Adipose tissue (tissue), 3 donors: Measurements from ENCODE around the gene USP9Y. TPM values are rescaled to one million over a fixed set of nuclear protein-coding genes. Genes with fewer than 3 reads are reported as not detected.
"Not testable (repeated sequence)": the region's sequence is repeated elsewhere in the genome, so short reads cannot be mapped to it uniquely, and the experiment has no call there.

Experiments
- H3K27ac ChIP-seq: one replicate; pipeline ENCODE4 v1.5.1; 2013; ENCODE audit warnings: low read depth, low read length
- WGBS, 3 donors: extraction: QIAGEN DNeasy Blood & Tissue Kit; methylation state at CpG; one replicate each; pipeline ENCODE4 v1.1.7; 2013; 5-methylcytosine and 5-hydroxymethylcytosine counted together
- polyA plus RNA-seq, 3 donors: library from polyadenylated mRNA; stranded (reverse); fragments of 200-250 nt; gene quantifications; one replicate each; pipeline ENCODE4 v1.2.3, GENCODE V29; 2013
- donor health status: healthy with polysubstance abuse.
- donor health status: Bipolar disorder and iron deficiency.
- donor health status: healthy.

USP9Y gene
- 10 to 100 TPM in 1 of 3 donors, 1 to 10 TPM in 1, under 1 TPM in 1; 0.06 to 12.7 (median 8.6) TPM for polyA plus RNA-seq

GRCh38 chrY:12701181-12701695 lies at the start of gene USP9Y:
USP9Y (plus strand) TSS chrY:12701231; CDS start chrY:12709448, 8,217 bp downstream.
- 96 to 100% methylated on average over 1 of the region's 1 CpG; no CpG with 5 or more reads in 1 of the 3 donors for WGBS, 3 donors

GRCh38 chrY:12651621-12652036 lies 49.4 kb upstream of the USP9Y start:
- H3K27ac ChIP-seq = no peak overlapping the region
- 71 to 72% methylated on average over 4 of the region's 4 CpGs; no CpG with 5 or more reads in 1 of the 3 donors for whole genome bisulfite sequencing, 3 donors

More at GRCh38 chrY:12701181-12701695, at the start of gene USP9Y:
- H3K27ac ChIP-seq = no peak within 1 kb of the TSS

GRCh38 chrY:12661745-12662681 lies 39.0 kb upstream of the USP9Y start:
- no peak overlapping the region for H3K27ac ChIP-seq
- WGBS, 3 donors = 0% methylated on average over 37 to 41 of the region's 41 CpGs; no CpG with 5 or more reads in 1 of the 3 donors

- H3K27ac ChIP-seq = no peak overlapping the region
- 0% methylated on average over 40 of the region's 40 CpGs; no CpG with 5 or more reads in 1 of the 3 donors for WGBS, 3 donors
These were observed 38.1 kb upstream of the USP9Y start for GRCh38 chrY:12662745-12663591.

GRCh38 chrY:12663845-12664244 lies 37.2 kb upstream of the USP9Y start:
- 12 to 54% methylated on average over 20 of the region's 20 CpGs; no CpG with 5 or more reads in 1 of the 3 donors for WGBS, 3 donors
- not testable (repeated sequence) for H3K27ac ChIP-seq

GRCh38 chrY:12678111-12678510 lies 22.9 kb upstream of the USP9Y start:
- 91 to 96% methylated on average over 2 of the region's 2 CpGs; no CpG with 5 or more reads in 1 of the 3 donors for WGBS, 3 donors
- no peak overlapping the region for H3K27ac ChIP-seq

GRCh38 chrY:12681535-12681934 lies 19.5 kb upstream of the USP9Y start:
- WGBS, 3 donors = 54 to 72% methylated on average over 2 of the region's 2 CpGs; no CpG with 5 or more reads in 1 of the 3 donors
- no peak overlapping the region for H3K27ac ChIP-seq

GRCh38 chrY:12688337-12688736 lies 12.7 kb upstream of the USP9Y start:
- H3K27ac ChIP-seq = no peak overlapping the region
- WGBS, 3 donors = 83 to 93% methylated on average over 2 of the region's 2 CpGs; no CpG with 5 or more reads in 1 of the 3 donors

- no peak overlapping the region for H3K27ac ChIP-seq
- WGBS, 3 donors = 75 to 93% methylated on average over 2 of the region's 2 CpGs; no CpG with 5 or more reads in 1 of the 3 donors
These were observed 944 bp upstream of the USP9Y start for GRCh38 chrY:12700087-12700486.

GRCh38 chrY:12702174-12702573 lies 1.1 kb downstream of the USP9Y start:
- H3K27ac ChIP-seq = no peak overlapping the region
- WGBS, 3 donors = 19 to 93% methylated on average over 1 of the region's 1 CpG; no CpG with 5 or more reads in 1 of the 3 donors

- whole genome bisulfite sequencing, 3 donors = 22 to 35% methylated on average over 2 of the region's 2 CpGs; no CpG with 5 or more reads in 1 of the 3 donors
These were observed 9.4 kb downstream of the USP9Y start for GRCh38 chrY:12710460-12710859.

GRCh38 chrY:12715376-12715775 lies 14.3 kb downstream of the USP9Y start:
- H3K27ac ChIP-seq = no peak overlapping the region
- 84 to 93% methylated on average over 6 of the region's 6 CpGs; no CpG with 5 or more reads in 1 of the 3 donors for WGBS, 3 donors

More at GRCh38 chrY:12710460-12710859, 9.4 kb downstream of the USP9Y start:
- H3K27ac ChIP-seq = no peak overlapping the region

- 90 to 92% methylated on average over 2 of the region's 2 CpGs; no CpG with 5 or more reads in 1 of the 3 donors for WGBS, 3 donors
- H3K27ac ChIP-seq = no peak overlapping the region
These were observed 28.7 kb downstream of the USP9Y start for GRCh38 chrY:12729746-12730145.

GRCh38 chrY:12733625-12734024 lies 32.6 kb downstream of the USP9Y start:
- no peak overlapping the region for H3K27ac ChIP-seq
- WGBS, 3 donors = 87 to 95% methylated on average over 3 of the region's 3 CpGs; no CpG with 5 or more reads in 1 of the 3 donors

- 92 to 96% methylated on average over 2 of the region's 2 CpGs; no CpG with 5 or more reads in 1 of the 3 donors for WGBS, 3 donors
- H3K27ac ChIP-seq = no peak overlapping the region
These were observed 33.0 kb downstream of the USP9Y start for GRCh38 chrY:12734051-12734450.

- WGBS, 3 donors = 46 to 79% methylated on average over 2 of the region's 2 CpGs; no CpG with 5 or more reads in 1 of the 3 donors
- H3K27ac ChIP-seq = no peak overlapping the region
These were observed 40.4 kb downstream of the USP9Y start for GRCh38 chrY:12741414-12741813.

GRCh38 chrY:12742725-12743124 lies 41.7 kb downstream of the USP9Y start:
- H3K27ac ChIP-seq = no peak overlapping the region
- 70 to 95% methylated on average over 4 of the region's 4 CpGs; no CpG with 5 or more reads in 1 of the 3 donors for WGBS, 3 donors

GRCh38 chrY:12744091-12744490 lies 43.1 kb downstream of the USP9Y start:
- WGBS, 3 donors = 85 to 91% methylated on average over 2 of the region's 2 CpGs; no CpG with 5 or more reads in 1 of the 3 donors
- H3K27ac ChIP-seq = no peak overlapping the region
